HPDE6-E6E7 (cell line): Measurements from ENCODE around the gene TAC4.

Experiments used
- DNase-seq: peaks from one replicate; pipeline ENCODE4 v3.0.0; 2011; ENCODE audit warnings: missing footprints; ENCODE audit errors: extremely low spot score

Gene TAC4

GRCh38 chr17:49873466-49873865, 25.6 kb upstream of the TAC4 start:
- DNase-seq = no peak

GRCh38 chr17:49872754-49873377, 25.0 kb upstream of the TAC4 start:
- DNase-seq = no peak

DNA sequence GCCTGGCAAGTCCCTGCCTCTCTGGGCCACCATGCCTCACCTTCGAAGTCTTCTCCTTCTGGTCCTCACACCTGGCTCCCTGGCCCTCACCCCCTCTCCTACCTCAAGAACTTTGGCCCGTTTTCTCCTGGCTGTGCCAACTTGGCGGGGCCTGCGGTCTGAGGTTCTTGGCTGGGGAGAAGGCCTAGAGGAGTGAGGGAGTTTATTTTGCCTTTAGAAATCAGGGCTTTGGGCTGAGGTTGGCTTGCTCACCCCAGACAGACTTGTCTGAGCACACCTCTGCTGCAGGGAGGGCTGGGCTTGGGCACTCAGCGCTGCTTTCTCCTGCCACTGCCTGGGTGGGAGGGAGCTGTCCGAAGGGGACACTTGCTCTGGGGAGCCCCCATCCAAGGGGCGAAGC, 23.3 kb upstream of the TAC4 start:
- DNase-seq = no peak

DNA sequence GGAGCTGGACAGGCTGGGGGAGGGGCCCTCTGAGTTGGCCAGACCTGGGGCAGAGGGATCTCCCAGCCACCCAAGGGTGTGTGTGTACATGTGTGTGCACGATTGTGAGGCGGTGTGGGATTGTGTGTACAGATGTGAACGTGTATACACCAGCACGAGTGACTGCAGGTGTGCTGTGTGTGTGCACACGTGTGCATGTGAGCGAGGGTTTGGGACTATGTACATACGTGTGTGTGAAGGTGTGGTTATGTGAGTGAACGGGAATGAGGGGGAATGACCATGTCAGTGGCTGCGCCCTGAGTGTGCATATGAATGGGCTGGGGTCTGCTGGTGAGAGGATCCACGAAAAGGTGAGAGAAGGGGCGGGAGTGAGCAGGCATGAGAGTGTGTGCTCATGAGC, 22.4 kb upstream of the TAC4 start:
- DNase-seq = no peak

GRCh38 chr17:49869038-49869374, 21.1 kb upstream of the TAC4 start:
- no peak for DNase-seq

DNA sequence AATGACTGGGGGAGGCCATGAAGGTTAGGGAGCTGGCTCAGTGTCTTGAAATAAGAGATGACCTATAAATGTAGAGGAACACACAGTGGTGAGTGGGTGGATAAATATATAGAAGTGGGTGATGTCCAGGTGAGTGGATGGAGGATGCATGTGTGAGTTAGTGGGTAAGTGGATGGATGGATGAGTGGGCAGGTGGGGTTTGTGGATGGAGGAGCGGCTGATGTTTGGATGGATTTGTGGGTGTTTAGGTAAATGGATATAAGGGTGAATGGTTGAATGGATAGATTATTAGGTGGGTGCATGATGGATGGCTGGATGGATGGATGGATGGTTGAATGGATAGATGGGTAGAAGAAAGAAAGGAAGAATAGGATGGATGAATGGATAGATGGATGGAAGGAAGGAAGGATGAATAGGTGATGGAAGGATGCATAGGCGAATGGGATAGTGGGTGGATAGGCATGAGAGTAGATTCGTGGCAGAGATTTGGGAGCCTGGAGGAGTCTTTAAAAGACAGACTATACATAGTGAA, 19.1 kb upstream of the TAC4 start:
- no peak for DNase-seq

GRCh38 chr17:49866019-49866380, 18.1 kb upstream of the TAC4 start:
- DNase-seq = no peak

DNA sequence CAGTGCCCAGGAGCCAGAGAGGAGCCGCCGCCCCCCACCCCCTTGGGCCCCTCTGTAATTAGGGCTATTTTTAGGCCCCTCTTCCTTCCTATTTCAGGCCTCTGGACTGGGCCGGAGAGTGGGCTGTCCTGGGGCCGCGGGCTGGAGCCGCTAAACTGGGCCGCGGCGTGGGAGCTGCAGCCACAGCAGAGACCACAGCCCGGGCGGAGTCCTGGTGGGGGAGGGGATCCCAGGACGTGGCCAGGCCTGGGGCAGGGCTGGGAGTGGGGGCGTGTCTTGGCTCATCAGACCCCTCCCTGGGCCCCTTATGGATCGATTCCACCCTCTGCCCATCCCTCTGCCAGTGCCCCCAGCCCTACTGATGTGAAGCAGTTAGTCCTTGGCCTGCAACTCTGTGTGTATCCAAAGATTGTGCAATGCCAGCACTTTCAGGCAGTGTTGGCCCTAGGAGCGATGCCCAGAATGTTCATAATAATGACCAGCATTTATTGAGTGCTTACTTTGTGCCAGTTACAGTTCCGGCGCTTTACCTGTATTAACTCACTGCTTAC, 15.0 kb upstream of the TAC4 start:
- no peak for DNase-seq

DNA sequence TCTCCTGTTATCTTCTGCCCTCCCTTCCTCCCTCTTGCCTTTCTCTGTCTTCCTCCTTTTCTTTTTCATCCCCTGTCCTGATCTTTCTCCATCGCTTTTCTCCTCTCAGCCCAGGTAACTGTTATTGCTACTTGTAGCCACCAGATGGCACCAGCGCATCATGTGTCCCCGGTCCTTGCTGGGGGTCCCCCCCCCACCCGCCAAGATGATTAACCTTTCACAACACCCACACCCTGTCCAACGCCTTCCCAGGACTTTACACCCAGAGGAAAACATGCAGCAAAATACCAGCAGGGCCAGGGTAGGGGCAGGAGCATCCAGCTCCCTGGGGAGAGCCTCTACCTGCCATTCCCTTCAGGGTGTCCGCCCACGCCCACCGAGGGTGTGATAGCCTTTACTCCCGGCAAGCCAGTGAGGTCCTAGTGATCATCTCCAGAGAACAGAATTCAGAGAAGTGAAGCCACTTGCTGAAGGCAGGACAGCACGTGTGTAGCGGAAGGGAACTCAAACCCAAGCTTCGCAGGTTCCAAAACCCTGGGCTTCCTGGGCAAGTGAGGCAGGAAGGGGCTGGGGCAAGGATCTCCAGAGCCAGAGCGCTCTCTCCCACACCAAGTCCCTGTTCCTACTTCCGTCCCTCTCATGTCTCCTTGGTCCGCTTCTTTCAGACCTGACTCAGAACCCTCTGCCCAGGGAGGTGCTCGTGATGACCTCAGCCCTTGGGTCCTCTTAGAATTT, 13.4 kb upstream of the TAC4 start:
- DNase-seq = peak; percentile 81

GRCh38 chr17:49859991-49860953, 12.4 kb upstream of the TAC4 start:
- DNase-seq = no peak

- no peak for DNase-seq
Observed at GRCh38 chr17:49858796-49859195, 10.9 kb upstream of the TAC4 start.

DNA sequence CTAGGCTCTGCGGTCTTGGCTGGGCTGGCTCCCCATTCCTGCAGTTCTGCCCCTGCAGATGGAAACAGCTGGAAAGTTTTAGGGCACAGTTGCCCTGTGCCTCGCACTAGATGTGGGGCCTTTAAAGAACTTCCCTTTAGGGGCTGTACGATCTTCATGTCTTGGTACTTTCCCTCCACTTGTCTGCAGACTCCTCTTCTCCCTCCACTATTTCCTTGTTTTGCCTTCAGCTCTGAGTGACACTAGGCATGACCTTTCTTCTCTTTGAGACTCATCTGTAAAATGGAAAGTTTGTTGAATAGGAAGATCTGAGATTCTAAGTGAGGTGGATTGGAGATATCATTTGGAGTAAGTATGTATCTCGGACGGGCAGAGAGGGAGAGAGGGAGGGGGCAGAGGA, 6.3 kb upstream of the TAC4 start:
- no peak for DNase-seq

- no peak for DNase-seq
Observed at GRCh38 chr17:49853470-49854015, 5.7 kb upstream of the TAC4 start.

DNA sequence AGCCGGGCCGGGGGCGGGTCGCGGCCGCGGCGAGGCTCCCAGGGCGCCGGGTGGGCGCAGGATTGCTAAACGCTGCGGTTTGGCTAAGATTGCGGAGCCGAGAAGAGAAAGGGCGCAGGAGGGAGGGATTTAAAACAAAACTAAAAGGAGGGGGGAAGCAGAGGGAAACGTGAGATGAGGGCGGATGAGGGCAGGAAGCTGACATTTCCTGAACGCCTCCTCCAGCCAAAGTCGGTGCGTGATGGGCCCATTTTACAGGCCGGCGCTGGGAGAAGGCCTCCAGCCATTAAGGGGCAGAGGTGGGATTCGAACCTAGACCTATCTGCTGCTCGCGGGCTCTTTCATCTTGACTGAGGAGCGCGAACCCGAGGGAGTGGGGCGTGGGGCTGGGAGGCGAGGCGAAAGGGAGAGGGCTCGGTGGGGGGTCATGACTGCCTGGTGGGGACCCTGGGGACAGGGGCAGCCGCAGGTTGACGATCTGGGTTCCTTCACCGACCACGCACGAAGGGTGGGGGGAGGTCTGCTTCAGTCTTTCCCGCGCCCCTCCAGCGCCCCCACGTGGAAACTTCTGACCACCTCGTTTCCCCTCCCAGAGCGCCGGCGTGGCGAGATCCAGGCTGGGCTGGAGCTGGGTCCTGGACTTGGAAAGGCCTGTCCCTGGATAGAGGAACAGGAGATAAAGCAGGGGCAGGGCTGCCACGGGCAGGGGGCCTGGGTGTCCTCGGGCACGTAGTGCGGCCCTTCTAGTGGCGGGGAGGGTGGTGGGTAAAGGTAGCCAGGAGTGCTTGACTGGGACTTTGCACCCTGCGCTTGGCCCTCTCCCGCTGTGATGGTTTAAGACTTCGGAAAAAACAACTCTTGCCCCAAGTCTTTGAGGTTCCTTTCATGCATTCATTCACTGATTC, 3.8 kb upstream of the TAC4 start:
- no peak for DNase-seq

GRCh38 chr17:49850772-49851386, 3.0 kb upstream of the TAC4 start:
- no peak for DNase-seq

- no peak for DNase-seq
Observed at GRCh38 chr17:49850218-49850610, 2.3 kb upstream of the TAC4 start.

GRCh38 chr17:49848739-49849138, 870 bp upstream of the TAC4 start:
- no peak for DNase-seq

DNA sequence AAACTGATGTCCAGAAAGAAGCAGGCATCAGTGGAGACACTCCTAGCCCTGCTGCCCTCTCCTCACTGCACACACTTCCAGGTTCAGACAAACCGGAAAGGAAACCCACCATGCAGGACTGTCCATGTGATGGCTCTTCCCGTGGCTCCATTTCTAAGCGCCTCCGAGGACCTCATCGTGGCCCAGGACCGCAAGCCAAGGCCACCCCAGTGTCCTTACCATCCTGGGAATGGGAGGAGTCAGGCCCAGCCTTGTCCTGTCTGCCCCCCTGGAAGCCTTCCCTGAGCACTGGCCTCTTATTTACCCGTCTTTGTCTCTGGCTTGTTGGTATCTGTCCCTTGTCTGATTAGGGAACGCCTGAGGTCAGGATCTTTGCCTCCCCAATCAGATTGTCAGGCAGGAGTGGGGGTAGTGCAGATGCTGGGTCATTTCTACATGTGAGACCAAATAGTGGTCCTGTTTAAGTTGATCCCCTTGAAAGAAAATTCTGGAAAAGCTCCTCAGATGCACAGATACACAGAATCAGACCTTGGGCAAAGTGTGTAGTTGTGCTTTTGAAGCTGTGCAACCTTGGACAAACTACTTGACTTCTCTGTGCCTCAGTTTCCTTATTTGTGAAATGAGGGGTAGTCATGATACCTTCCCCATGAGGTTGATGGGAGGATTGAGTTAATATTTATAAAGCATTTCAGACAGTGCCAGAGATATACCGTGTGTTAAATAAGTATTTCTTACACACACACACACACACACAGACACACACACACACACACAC, 744 bp downstream of the TAC4 start:
- no peak for DNase-seq

GRCh38 chr17:49845321-49845720, 2.5 kb downstream of the TAC4 start:
- no peak for DNase-seq
